ENCODE data around the gene DESI2.
"Not testable (repeated sequence)": the region's sequence is repeated elsewhere in the genome, so short reads cannot be mapped to it uniquely, and the experiment has no call there.

Gene DESI2

GRCh38 chr1:244655186-244655585, 2.3 kb downstream of the DESI2 start:
- no peak for DNase-seq

- DNase-seq, result no peak
Observed at GRCh38 chr1:244657421-244657820, 4.5 kb downstream of the DESI2 start.

DNA sequence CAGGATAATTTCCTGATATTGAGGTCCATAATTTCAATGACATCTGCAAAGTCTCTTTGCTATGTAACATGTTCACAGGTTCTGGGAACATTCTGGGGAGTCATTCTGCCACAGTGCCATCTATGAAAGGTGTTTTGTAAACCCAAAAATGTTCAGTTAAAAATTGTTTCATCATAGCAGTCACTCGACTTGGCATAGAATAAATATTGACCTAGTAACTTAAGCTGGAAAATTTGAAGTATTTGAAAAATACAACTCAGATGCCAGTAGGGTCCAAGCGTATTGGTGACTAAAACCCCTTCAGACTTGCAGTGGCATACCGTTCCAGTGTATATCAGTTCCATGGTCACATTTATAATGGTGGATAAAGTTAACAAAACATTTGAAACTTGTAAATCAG, 6.8 kb downstream of the DESI2 start:
- no peak for DNase-seq

GRCh38 chr1:244660595-244660994, 7.7 kb downstream of the DESI2 start:
- no peak for DNase-seq

DNA sequence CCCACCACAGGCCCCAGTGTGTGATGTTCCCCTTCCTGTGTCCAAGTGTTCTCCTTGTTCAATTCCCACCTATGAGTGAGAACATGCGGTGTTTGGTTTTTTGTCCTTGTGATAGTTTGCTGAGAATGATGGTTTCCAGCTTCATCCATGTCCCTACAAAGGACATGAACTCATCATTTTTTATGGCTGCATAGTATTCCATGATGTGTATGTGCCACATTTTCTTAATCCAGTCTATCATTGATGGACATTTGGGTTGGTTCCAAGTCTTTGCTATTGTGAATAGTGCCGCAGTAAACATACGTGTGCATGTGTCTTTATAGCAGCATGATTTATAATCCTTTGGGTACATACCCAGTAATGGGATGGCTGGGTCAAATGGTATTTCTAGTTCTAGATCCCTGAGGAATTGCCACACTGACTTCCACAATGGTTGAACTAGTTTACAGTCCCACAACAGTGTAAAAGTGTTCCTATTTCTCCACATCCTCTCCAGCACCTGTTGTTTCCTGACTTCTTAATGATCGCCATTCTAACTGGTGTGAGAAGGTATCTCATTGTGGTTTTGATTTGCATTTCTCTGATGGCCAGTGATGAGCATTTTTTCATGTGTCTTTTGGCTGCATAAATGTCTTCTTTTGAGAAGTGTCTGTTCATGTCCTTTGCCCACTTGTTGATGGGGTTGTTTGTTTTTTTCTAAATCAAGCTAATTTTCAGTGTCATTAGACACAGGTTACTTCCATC, 8.8 kb downstream of the DESI2 start:
- DNase-seq, result not testable (repeated sequence)

GRCh38 chr1:244662599-244662998, 9.7 kb downstream of the DESI2 start:
- DNase-seq, result no peak

DNA sequence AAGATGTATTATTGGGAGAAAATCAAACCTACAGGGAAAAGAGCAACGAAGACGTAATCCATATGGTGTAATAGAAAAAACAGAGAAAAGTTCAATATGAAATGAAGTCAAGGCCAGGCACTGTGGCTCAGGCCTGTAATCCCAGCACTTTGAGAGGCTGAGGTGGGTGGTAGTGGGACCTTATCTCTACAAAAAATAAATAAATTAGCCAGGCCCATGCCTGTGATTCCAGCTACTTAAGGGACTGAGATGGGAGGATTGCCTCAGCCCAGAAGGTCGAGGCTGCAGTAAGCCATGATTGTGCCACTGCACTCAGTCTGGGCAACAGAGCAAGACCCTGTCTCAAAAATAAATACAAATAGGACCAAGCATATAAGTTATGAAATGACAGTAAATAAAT, 11.4 kb downstream of the DESI2 start:
- no peak for DNase-seq

DNA sequence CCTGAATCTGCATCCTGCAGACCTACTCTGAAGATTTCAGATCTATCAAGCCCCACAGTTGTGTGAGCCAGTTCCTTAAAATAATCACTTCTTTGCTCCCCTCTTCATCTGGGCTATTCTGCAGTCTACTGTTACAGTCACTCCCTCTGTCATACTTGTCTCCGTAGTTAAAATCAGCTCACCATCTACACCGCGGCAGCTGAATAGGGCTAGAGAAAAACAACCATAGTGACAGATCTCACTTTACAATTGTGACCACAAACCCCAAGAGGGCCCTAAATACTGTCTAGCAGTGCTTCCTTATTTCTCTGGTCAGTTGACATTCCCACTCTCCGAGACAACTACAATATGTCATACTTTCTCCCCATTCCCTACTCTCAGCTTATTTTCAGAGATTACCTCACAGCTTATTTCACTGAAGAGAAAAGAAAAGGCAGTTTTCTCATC, 12.9 kb downstream of the DESI2 start:
- DNase-seq, result no peak

- DNase-seq, result not testable (repeated sequence)
Observed at GRCh38 chr1:244666672-244667418, 13.9 kb downstream of the DESI2 start.

- no peak for DNase-seq
Observed at GRCh38 chr1:244667797-244668196, 14.9 kb downstream of the DESI2 start.

DNA sequence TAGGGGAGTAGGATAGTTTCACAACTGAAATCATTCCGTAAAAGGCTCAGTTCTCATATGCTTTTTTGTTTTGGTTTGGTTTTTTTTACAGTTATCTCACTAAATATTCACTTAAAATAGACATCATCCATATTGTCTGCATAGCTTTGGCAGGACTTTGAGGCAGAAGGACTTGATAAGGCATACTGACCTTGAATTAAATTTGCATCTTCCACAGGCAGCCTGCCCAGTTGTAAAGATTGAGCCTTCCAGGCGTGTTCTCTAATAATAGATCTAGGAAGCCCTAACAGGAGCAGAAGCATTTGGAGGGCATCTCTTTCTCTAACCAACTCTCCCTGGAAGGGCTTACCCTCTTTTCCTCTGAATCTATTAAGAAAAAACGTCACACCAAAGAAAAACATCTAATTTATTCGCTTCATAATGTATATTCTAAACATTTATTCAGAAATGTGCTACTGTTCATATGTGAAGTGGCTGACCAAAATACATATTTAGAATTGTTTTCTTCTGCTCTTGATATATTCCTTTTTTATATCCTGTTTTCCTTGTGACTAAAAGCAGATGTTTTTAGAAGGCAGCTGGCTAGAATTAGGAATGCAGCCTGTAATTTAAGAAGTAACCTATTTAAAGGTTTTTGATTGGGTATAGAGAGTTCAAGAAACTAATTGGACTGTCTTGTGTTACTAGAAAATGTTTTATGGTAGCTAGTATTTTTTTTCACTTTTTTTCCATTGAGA, 20.2 kb downstream of the DESI2 start:
- no peak for DNase-seq

DNA sequence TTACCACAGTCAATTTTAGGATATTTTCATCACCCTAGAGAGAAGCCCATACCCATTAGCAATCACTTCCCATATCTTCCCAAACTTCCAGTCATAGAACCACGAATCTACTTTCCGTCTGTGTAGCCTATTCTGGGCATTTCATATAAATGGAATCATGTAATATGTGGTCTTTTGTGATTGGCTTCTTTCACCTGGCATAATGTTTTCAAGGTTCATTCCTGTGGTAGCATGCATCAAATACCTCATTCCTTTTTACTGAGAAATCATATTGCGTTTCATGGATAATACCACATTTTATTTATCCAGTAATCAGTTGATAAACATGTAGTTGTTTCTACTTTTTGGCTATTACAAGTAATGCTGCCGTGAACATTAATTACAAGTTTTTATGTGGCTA, 21.5 kb downstream of the DESI2 start:
- no peak for DNase-seq

GRCh38 chr1:244675167-244675566, 22.2 kb downstream of the DESI2 start:
- DNase-seq, result no peak

GRCh38 chr1:244678697-244679096, 25.8 kb downstream of the DESI2 start:
- DNase-seq, result no peak

DNA sequence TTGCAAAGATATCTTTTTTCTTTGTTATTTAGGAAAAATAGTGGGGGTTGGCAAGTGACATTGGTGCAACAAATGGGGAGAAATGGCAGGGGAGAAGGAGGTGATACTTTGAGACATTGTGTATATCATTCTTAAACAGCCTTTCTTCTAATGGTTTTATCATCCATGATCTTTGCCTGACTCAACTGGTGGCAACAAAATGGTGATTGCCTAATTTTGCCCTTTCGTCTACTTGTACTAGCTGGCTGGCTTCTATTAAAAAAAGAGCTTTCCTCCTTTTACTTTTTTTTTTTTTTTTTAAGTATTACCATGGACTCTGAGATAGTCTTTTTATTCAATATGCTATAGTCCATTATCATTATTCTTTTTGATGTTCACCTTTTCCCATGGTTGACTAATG, 27.7 kb downstream of the DESI2 start:
- DNase-seq, result no peak

DNA sequence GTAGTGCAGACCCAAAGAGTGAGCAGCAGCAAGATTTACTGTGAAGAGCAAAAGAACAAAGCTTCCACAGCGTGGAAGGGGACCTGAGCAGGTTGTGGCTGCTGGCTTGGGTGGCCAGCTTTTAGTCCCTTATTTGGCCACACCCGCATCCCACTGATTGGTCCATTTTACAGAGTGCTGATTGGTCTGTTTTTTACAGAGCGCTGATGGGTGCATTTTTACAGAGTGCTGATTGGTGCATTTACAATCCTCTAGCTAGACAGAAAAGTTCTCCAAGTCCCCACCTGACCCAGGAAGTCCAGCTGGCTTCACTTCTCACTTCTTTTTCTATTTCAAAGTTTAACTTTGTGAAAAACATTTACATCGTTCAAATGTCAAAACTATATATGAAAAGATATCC, 29.2 kb downstream of the DESI2 start:
- not testable (repeated sequence) for DNase-seq

- no peak for DNase-seq
Observed at GRCh38 chr1:244695937-244696336, 43.0 kb downstream of the DESI2 start.

GRCh38 chr1:244699741-244700140, 46.8 kb downstream of the DESI2 start:
- DNase-seq, result no peak

GRCh38 chr1:244700808-244701207, 47.9 kb downstream of the DESI2 start:
- no peak for DNase-seq

DNA sequence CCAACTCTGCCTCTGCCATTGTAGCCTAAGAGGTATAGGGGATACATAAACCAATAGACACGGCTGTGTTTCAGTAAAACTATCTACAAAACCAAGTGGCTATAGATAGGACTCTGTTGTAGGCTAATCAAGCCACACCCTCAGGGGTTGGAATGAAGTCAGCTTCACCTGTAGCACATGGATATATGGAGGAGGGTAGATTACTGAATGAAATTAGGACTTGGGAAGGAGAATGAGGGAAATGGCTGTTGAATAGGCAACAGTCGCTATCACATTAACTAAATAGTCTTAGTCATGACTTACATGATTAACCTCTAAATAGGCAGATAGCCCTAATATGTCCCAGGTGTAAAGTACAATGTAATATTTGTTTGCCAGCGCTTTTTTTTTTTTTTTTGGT, 49.7 kb downstream of the DESI2 start:
- no peak for DNase-seq

GRCh38 chr1:244704107-244704506, 51.2 kb downstream of the DESI2 start:
- DNase-seq, result no peak

DNA sequence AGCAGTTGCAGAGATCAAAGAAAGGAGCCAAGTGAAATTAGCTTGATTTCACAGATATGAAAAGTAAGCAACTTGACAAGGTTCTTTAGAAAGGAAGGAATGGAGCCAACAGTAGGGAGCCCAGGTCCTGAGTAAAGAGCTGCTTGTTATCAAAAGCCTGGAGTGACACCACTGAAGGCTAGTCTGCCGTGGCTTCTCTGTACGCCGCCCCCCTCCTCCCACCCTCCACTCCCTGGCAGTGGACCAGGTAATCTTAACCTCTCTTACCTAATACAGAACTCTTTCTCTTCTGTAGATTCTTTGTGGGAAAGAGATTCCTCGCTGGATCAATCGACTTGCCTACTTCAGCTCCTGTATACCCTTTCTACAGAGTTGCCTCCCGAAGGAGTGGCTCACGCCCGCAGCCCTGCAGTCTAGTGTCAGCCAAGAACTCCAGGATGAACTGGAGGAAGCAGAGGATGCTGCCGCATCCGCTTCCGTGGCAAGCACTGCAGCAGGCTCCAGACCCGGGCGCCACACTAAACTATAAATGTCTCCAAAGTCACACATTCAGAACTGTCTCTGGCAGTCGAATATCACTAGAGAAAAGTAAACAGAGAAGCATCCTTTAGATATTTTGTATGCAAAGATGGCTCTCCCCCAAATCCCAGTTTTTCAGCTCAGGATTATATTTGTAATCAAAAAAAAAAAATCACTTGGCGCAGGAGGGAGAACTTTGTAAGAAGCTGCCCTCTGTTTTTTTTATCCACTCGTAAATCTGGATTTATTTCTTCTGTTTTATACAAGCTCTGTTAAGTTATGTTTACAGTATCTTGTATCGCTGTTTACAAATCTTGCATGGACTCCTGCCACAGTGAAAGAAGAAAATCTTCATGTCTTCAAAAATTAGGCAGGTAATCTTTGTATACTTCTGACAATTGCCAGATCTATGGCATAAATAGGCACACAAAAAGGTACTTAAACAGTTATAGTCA, 52.6 kb downstream of the DESI2 start:
- DNase-seq, result no peak

Data from activated gamma-delta T cell (primary cell).